DOHH2 (cell line): ENCODE measurements around the gene CABLES1.

ENCODE experiments used
- EZH2phosphoT487 ChIP-seq: fragments of 200-600 bp; sonication (generic); IDR thresholded peaks from 2 replicates; pipeline ENCODE4 v1.6.1; 2017; ENCODE audit warnings: borderline replicate concordance, mild to moderate bottlenecking, antibody characterized with exemption, low read length, moderate library complexity, mixed read lengths
- TF ChIP-seq, protein P1 (sequence below): fragments of 200-600 bp; sonication (generic); IDR thresholded peaks from one replicate; pipeline ENCODE4 v1.5.1; 2014; ENCODE audit warnings: antibody characterized with exemption, mild to moderate bottlenecking, low read depth, low read length; ENCODE audit not compliant: poor library complexity, severe bottlenecking

- TF ChIP-seq, protein P1, sequence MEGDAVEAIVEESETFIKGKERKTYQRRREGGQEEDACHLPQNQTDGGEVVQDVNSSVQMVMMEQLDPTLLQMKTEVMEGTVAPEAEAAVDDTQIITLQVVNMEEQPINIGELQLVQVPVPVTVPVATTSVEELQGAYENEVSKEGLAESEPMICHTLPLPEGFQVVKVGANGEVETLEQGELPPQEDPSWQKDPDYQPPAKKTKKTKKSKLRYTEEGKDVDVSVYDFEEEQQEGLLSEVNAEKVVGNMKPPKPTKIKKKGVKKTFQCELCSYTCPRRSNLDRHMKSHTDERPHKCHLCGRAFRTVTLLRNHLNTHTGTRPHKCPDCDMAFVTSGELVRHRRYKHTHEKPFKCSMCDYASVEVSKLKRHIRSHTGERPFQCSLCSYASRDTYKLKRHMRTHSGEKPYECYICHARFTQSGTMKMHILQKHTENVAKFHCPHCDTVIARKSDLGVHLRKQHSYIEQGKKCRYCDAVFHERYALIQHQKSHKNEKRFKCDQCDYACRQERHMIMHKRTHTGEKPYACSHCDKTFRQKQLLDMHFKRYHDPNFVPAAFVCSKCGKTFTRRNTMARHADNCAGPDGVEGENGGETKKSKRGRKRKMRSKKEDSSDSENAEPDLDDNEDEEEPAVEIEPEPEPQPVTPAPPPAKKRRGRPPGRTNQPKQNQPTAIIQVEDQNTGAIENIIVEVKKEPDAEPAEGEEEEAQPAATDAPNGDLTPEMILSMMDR, result no peak
- no peak for TF ChIP-seq EZH2phosphoT487
Measured at GRCh38 chr18:23235336-23235735, 100.1 kb downstream of the CABLES1 start.
